Measurements from ENCODE around the gene SYT14. TPM values are rescaled to one million over a fixed set of nuclear protein-coding genes. Genes with fewer than 3 reads are reported as not detected.

SYT14 gene
- total RNA-seq, 1 donor from 2014 or later, result 0.49 TPM

- Histone ChIP-seq H3K4me1 (no peaks in the 10 kb centered on the region), H3K4me3 (no peak overlapping the region), H3K27me3 (no peaks in the 10 kb centered on the region), H3K27ac (no peak overlapping the region), H3K36me3 (no peaks in the 10 kb centered on the region), H3K9me3 (no peaks in the 10 kb centered on the region)
- no peak for TF ChIP-seq POLR2AphosphoS5 (IDR thresholded peaks at IDR 0.05; ENCODE audit: insufficient read depth in 1 of 2, low read depth in 1 of 2)
- TF ChIP-seq POLR2A (IDR thresholded peaks at IDR 0.05), result no peak
- TF ChIP-seq CTCF (IDR thresholded peaks at IDR 0.05), result no peak
- intact Hi-C loops (cut with DNase I), result no loop called here
- no peak for DNase-seq (ENCODE audit: extremely low spot score in 2 of 2)
Measured at GRCh38 chr1:210123383-210123782, 185.4 kb downstream of the SYT14 start.

DNA sequence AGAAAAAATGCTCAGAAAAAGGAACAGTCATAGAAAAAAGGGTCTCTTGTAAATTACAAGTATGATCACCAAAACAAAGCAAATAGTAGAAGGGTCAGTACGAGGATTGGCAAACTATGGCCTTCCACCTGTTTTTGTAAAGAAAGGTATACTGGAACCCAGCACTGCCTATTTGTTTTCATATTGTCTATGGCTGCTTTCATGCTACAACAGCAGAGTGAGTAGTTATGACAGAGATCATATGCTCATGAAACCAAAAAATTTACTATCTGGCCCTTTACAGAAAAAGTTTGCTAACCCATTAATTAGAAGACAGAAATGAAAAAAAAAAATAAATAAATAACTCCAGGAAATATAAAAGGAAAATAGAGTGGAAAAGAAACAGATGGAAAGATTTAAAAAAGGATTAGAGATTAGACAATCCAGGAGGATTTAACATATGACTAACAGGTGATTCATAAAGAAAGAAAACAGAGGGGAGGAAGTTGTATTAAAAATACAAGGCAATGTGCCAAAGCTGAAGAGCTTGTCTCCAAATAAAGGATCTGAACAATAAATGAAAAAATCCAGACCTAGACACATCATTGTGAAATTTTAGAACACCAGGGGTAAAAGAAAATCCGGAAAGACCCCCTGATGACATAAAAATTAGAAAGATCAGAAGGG is 186.0 kb downstream of the SYT14 start:
- no peak for DNase-seq (ENCODE audit: extremely low spot score in 2 of 2)
- no peaks in the 10 kb centered on the region for H3K36me3 ChIP-seq
- no peak overlapping the region for H3K4me3 ChIP-seq
- H3K27me3 ChIP-seq, result no peaks in the 10 kb centered on the region
- H3K9me3 ChIP-seq, result no peaks in the 10 kb centered on the region
- intact Hi-C loops (cut with DNase I), result no loop called here
- TF ChIP-seq POLR2AphosphoS5 (IDR thresholded peaks at IDR 0.05; ENCODE audit: insufficient read depth in 1 of 2, low read depth in 1 of 2) (no peak), CTCF (IDR thresholded peaks at IDR 0.05) (no peak), POLR2A (IDR thresholded peaks at IDR 0.05) (no peak)
- H3K27ac ChIP-seq, result no peak overlapping the region
- H3K4me1 ChIP-seq, result no peaks in the 10 kb centered on the region

- H3K9me3 ChIP-seq, result no peaks in the 10 kb centered on the region
- no peak for DNase-seq (ENCODE audit: extremely low spot score in 2 of 2)
- TF ChIP-seq POLR2AphosphoS5 (IDR thresholded peaks at IDR 0.05; ENCODE audit: insufficient read depth in 1 of 2, low read depth in 1 of 2) (no peak), POLR2A (IDR thresholded peaks at IDR 0.05) (no peak), CTCF (IDR thresholded peaks at IDR 0.05) (no peak)
Measured at GRCh38 chr1:210124736-210125135, 186.7 kb downstream of the SYT14 start.

GRCh38 chr1:210125143-210125542 is 187.1 kb downstream of the SYT14 start:
- intact Hi-C loops (cut with DNase I), result no loop called here
- H3K4me1 ChIP-seq, result no peaks in the 10 kb centered on the region
- no peak for DNase-seq (ENCODE audit: extremely low spot score in 2 of 2)
- TF ChIP-seq POLR2AphosphoS5 (IDR thresholded peaks at IDR 0.05; ENCODE audit: insufficient read depth in 1 of 2, low read depth in 1 of 2) (no peak), POLR2A (IDR thresholded peaks at IDR 0.05) (no peak), CTCF (IDR thresholded peaks at IDR 0.05) (no peak)
- H3K27me3 ChIP-seq, result no peaks in the 10 kb centered on the region
- H3K4me3 ChIP-seq, result no peak overlapping the region
- no peaks in the 10 kb centered on the region for H3K9me3 ChIP-seq
- no peak overlapping the region for H3K27ac ChIP-seq
- H3K36me3 ChIP-seq, result no peaks in the 10 kb centered on the region

More at GRCh38 chr1:210124736-210125135, 186.7 kb downstream of the SYT14 start:
- intact Hi-C loops (cut with DNase I), result no loop called here
- Histone ChIP-seq H3K4me3 (no peak overlapping the region), H3K4me1 (no peaks in the 10 kb centered on the region), H3K27me3 (no peaks in the 10 kb centered on the region), H3K27ac (no peak overlapping the region), H3K36me3 (no peaks in the 10 kb centered on the region)

GRCh38 chr1:210129092-210129491 is 191.1 kb downstream of the SYT14 start:
- Histone ChIP-seq H3K4me1 (no peaks in the 10 kb centered on the region), H3K4me3 (no peak overlapping the region), H3K27ac (no peak overlapping the region), H3K36me3 (no peaks in the 10 kb centered on the region), H3K9me3 (no peaks in the 10 kb centered on the region), H3K27me3 (no peaks in the 10 kb centered on the region)
- TF ChIP-seq CTCF (IDR thresholded peaks at IDR 0.05), result no peak
- no peak for TF ChIP-seq POLR2A (IDR thresholded peaks at IDR 0.05)
- no peak for TF ChIP-seq POLR2AphosphoS5 (IDR thresholded peaks at IDR 0.05; ENCODE audit: insufficient read depth in 1 of 2, low read depth in 1 of 2)
- intact Hi-C loops (cut with DNase I), result no loop called here
- no peak for DNase-seq (ENCODE audit: extremely low spot score in 2 of 2)

Measured in vagina (tissue), 2 donors.